ENCODE data around the gene KCNJ8. TPM values are rescaled to one million over a fixed set of nuclear protein-coding genes. Genes with fewer than 3 reads are reported as not detected.

Gene KCNJ8
- total RNA-seq, 1 experiment from 2014 or later = 0.22 TPM

DNA sequence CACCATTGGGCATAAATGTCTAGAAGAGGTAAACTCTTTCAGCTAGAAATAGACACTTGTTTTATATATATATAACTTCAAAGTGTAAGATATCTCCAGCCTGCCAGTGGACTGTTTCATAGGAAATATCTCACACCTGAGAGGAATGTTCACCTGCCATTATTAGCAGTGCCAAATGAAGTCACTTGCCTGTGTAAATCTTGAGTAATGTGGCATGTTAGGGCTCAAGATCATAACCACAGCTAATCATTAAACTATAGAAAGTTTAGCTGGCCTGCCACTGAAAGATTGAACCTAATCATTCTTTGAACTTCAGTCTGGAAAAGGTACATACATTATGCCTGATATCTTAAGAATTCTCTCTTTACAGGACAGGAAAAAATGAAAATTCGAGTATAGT is 25.5 kb upstream of the KCNJ8 start:
- H3K4me3 Mint-ChIP-seq = no peak overlapping the region
- H2BK15ac ChIP-seq (ENCODE audit: low read depth, low read length) = no peak overlapping the region
- no peaks in the 10 kb centered on the region for H3K27me3 ChIP-seq (ENCODE audit: insufficient read depth, low read length)
- H3K23me2 ChIP-seq (ENCODE audit: insufficient read length, low read depth, low read length, poor library complexity, severe bottlenecking) = no peaks in the 10 kb centered on the region
- no peak for DNase-seq
- H3K9me3 Mint-ChIP-seq = peaks cover 0 to 2% of the 10 kb centered on the region in 2 experiments; a peak in 1 of 5 replicates
- no peak overlapping the region for H3K23ac ChIP-seq (ENCODE audit: insufficient read length, low read depth, low read length)
- H2BK120ac ChIP-seq (ENCODE audit: low read depth, low read length, poor library complexity, severe bottlenecking) = no peak overlapping the region
- no peaks in the 10 kb centered on the region for H3K79me2 ChIP-seq (ENCODE audit: insufficient read depth, low read length)
- H3T11ph ChIP-seq (ENCODE audit: low read length) = no peak overlapping the region
- H3K4me2 ChIP-seq (ENCODE audit: insufficient read depth, insufficient read length, low read length) = no peak overlapping the region
- H2BK5ac ChIP-seq (ENCODE audit: insufficient read length, low read length) = no peak overlapping the region
- no peak overlapping the region for H3K56ac ChIP-seq (ENCODE audit: insufficient read length, low read depth, low read length)
- H2AK5ac ChIP-seq (ENCODE audit: insufficient read length, low read length) = no peak overlapping the region
- no peak overlapping the region for H3K14ac ChIP-seq (ENCODE audit: insufficient read depth, low read length)
- no peak overlapping the region for H4K8ac ChIP-seq (replicated peaks; ENCODE audit: insufficient read length, low read depth, low read length)
- H4K5ac ChIP-seq (ENCODE audit: insufficient read length, low read depth, low read length) = no peak overlapping the region
- no peaks in the 10 kb centered on the region for H3K9me3 ChIP-seq (ENCODE audit: control insufficient read depth, low read depth, low read length)
- H3K27me3 Mint-ChIP-seq (ENCODE audit: low read depth) = no peaks in the 10 kb centered on the region
- no peak overlapping the region for H3K4ac ChIP-seq (ENCODE audit: low read depth, low read length)
- no peak overlapping the region for H3K9ac ChIP-seq (ENCODE audit: extremely low read depth, insufficient read length, low read length)
- no peaks in the 10 kb centered on the region for H3K4me1 ChIP-seq (ENCODE audit: insufficient read depth, low read length)
- no peak overlapping the region for H3K18ac ChIP-seq (ENCODE audit: insufficient read length, low read depth, low read length)
- H2AFZ ChIP-seq (ENCODE audit: low read length) = no peak overlapping the region
- H2BK20ac ChIP-seq (ENCODE audit: low read depth, low read length, poor library complexity, severe bottlenecking) = no peak overlapping the region
- H3K36me3 Mint-ChIP-seq (ENCODE audit: insufficient read depth in 1 of 3, low read depth in 3 of 3) = no peaks in the 10 kb centered on the region
- H3K79me1 ChIP-seq (ENCODE audit: insufficient read depth, low read depth, low read length, poor library complexity, severe bottlenecking) = no peaks in the 10 kb centered on the region
- no peaks in the 10 kb centered on the region for H3K4me1 Mint-ChIP-seq
- H2BK12ac ChIP-seq (ENCODE audit: insufficient read length, low read depth, low read length) = no peak overlapping the region
- no peaks in the 10 kb centered on the region for H4K20me1 ChIP-seq (ENCODE audit: control insufficient read depth, insufficient read depth, insufficient read length)
- H3K27ac Mint-ChIP-seq = no peak overlapping the region
- WGBS (ENCODE audit: extremely low coverage, insufficient read length, low lambda C conversion rate) = no CpG with 5 or more reads among the region's 1 CpG
- H4K91ac ChIP-seq (ENCODE audit: insufficient read length, low read depth, low read length) = no peak overlapping the region
- no peak overlapping the region for H3K27ac ChIP-seq (ENCODE audit: insufficient read length, low read depth, low read length)
- TF ChIP-seq, protein P1, sequence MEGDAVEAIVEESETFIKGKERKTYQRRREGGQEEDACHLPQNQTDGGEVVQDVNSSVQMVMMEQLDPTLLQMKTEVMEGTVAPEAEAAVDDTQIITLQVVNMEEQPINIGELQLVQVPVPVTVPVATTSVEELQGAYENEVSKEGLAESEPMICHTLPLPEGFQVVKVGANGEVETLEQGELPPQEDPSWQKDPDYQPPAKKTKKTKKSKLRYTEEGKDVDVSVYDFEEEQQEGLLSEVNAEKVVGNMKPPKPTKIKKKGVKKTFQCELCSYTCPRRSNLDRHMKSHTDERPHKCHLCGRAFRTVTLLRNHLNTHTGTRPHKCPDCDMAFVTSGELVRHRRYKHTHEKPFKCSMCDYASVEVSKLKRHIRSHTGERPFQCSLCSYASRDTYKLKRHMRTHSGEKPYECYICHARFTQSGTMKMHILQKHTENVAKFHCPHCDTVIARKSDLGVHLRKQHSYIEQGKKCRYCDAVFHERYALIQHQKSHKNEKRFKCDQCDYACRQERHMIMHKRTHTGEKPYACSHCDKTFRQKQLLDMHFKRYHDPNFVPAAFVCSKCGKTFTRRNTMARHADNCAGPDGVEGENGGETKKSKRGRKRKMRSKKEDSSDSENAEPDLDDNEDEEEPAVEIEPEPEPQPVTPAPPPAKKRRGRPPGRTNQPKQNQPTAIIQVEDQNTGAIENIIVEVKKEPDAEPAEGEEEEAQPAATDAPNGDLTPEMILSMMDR (conservative IDR thresholded peaks at IDR 0.05) = no peak
